ENCODE data around the gene ZSCAN2.

GRCh38 chr15:84638103-84638502, 37.3 kb downstream of the ZSCAN2 start:
- TF ChIP-seq, protein P1, sequence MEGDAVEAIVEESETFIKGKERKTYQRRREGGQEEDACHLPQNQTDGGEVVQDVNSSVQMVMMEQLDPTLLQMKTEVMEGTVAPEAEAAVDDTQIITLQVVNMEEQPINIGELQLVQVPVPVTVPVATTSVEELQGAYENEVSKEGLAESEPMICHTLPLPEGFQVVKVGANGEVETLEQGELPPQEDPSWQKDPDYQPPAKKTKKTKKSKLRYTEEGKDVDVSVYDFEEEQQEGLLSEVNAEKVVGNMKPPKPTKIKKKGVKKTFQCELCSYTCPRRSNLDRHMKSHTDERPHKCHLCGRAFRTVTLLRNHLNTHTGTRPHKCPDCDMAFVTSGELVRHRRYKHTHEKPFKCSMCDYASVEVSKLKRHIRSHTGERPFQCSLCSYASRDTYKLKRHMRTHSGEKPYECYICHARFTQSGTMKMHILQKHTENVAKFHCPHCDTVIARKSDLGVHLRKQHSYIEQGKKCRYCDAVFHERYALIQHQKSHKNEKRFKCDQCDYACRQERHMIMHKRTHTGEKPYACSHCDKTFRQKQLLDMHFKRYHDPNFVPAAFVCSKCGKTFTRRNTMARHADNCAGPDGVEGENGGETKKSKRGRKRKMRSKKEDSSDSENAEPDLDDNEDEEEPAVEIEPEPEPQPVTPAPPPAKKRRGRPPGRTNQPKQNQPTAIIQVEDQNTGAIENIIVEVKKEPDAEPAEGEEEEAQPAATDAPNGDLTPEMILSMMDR (IDR thresholded peaks at IDR 0.05; ENCODE audit: low read length) = peak; percentile 38
- TF ChIP-seq EZH2 (optimal IDR thresholded peaks at IDR 0.05; ENCODE audit: low read depth, low read length) = no peak
- TF ChIP-seq EZH2phosphoT487 (IDR thresholded peaks at IDR 0.05; ENCODE audit: low read length) = no peak

All from MM.1S (cell line).